Measurements from ENCODE around the gene MEF2D.

The MEF2D gene

GRCh38 chr1:156487862-156488261, 12.7 kb downstream of the MEF2D start:
- DNase-seq (ENCODE audit: low read depth): no peak

GRCh38 chr1:156486421-156487344, 13.9 kb downstream of the MEF2D start:
- no peak for DNase-seq (ENCODE audit: low read depth)

- DNase-seq (ENCODE audit: low read depth): no peak
Observed at GRCh38 chr1:156485984-156486383, 14.6 kb downstream of the MEF2D start.

- no peak for DNase-seq (ENCODE audit: low read depth)
Observed at GRCh38 chr1:156484480-156485058, 16.0 kb downstream of the MEF2D start.

- no peak for DNase-seq (ENCODE audit: low read depth)
Observed at GRCh38 chr1:156483397-156483796, 17.2 kb downstream of the MEF2D start.

GRCh38 chr1:156482276-156482675, 18.3 kb downstream of the MEF2D start:
- DNase-seq (ENCODE audit: low read depth): no peak

GRCh38 chr1:156481527-156481926, 19.0 kb downstream of the MEF2D start:
- DNase-seq (ENCODE audit: low read depth): no peak

- DNase-seq (ENCODE audit: low read depth): no peak
Observed at GRCh38 chr1:156480411-156481192, 20.0 kb downstream of the MEF2D start.

- DNase-seq (ENCODE audit: low read depth): no peak
Observed at GRCh38 chr1:156480016-156480370, 20.6 kb downstream of the MEF2D start.

- no peak for DNase-seq (ENCODE audit: low read depth)
Observed at GRCh38 chr1:156479093-156480015, 21.2 kb downstream of the MEF2D start.

- DNase-seq (ENCODE audit: low read depth): no peak
Observed at GRCh38 chr1:156478250-156478627, 22.3 kb downstream of the MEF2D start.

GRCh38 chr1:156477526-156478249, 22.9 kb downstream of the MEF2D start:
- no peak for DNase-seq (ENCODE audit: low read depth)

GRCh38 chr1:156476501-156477298, 23.9 kb downstream of the MEF2D start:
- DNase-seq (ENCODE audit: low read depth): peak; percentile 36

- DNase-seq (ENCODE audit: low read depth): peak; percentile 64
Observed at GRCh38 chr1:156475568-156476500, 24.7 kb downstream of the MEF2D start.

- DNase-seq (ENCODE audit: low read depth): no peak
Observed at GRCh38 chr1:156474966-156475365, 25.6 kb downstream of the MEF2D start.

- DNase-seq (ENCODE audit: low read depth): no peak
Observed at GRCh38 chr1:156471496-156472490, 28.8 kb downstream of the MEF2D start.

GRCh38 chr1:156470473-156470872, 30.1 kb downstream of the MEF2D start:
- DNase-seq (ENCODE audit: low read depth): no peak
